NCI-H1694 treated with DMSO at 0.1 percent for 48 hours (cell line): ENCODE data around the gene FKBP9.
A peak's percentile ranks its signal among the peaks of the same experiment; 100 is the strongest.
"Not testable (repeated sequence)": the region's sequence is repeated elsewhere in the genome, so short reads cannot be mapped to it uniquely, and the experiment has no call there.

Experiments used
- DNase-seq: peaks from one replicate; lab custom pipeline; 2025; lab: John Stamatoyannopoulos, UW

Gene FKBP9, protein sequence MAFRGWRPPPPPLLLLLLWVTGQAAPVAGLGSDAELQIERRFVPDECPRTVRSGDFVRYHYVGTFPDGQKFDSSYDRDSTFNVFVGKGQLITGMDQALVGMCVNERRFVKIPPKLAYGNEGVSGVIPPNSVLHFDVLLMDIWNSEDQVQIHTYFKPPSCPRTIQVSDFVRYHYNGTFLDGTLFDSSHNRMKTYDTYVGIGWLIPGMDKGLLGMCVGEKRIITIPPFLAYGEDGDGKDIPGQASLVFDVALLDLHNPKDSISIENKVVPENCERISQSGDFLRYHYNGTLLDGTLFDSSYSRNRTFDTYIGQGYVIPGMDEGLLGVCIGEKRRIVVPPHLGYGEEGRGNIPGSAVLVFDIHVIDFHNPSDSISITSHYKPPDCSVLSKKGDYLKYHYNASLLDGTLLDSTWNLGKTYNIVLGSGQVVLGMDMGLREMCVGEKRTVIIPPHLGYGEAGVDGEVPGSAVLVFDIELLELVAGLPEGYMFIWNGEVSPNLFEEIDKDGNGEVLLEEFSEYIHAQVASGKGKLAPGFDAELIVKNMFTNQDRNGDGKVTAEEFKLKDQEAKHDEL

DNA sequence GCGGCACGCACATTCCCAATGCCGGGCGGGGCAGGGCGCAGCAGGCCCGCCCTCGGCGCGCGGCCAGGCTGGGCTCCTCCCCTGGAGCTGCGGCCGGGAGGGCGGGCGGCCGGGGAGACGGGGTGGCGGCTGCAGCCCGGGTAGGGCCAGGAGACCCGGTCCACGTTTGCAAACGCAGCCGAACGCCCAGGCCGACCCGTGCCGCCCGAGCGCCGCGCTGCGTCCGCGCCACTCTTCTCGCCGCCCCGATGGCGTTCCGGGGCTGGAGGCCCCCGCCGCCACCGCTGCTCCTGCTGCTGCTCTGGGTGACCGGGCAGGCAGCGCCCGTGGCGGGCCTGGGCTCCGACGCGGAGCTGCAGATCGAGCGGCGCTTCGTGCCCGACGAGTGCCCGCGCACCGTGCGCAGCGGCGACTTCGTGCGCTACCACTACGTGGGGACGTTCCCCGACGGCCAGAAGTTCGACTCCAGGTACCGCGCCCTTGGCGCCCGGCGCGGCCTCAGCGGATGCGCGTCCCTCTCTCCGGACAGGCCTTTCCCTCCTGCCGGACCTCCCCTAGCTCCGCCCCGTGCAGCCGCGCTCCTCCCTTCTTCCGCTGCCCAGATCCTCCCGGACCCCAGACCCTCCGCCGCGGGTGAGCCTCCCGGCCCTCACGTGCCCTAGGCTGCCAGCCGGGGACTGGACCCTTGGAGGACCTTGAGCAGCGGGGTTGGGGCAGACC, at the start of gene FKBP9:
Gene FKBP9, plus strand, starts transcription at position 115 of the 720 bp plus-strand sequence. Its CDS starts 134 bp downstream, at position 249.
- peak; percentile 17 for DNase-seq

- no peak for DNase-seq
Measured at GRCh38 chr7:32910195-32910594, 47.0 kb upstream of the FKBP9 start.

GRCh38 chr7:32914184-32914583, 43.1 kb upstream of the FKBP9 start:
- no peak for DNase-seq

GRCh38 chr7:32915041-32915536, 42.2 kb upstream of the FKBP9 start:
- no peak for DNase-seq

- DNase-seq: peak; percentile 12
Measured at GRCh38 chr7:32916006-32916405, 41.2 kb upstream of the FKBP9 start.

DNA sequence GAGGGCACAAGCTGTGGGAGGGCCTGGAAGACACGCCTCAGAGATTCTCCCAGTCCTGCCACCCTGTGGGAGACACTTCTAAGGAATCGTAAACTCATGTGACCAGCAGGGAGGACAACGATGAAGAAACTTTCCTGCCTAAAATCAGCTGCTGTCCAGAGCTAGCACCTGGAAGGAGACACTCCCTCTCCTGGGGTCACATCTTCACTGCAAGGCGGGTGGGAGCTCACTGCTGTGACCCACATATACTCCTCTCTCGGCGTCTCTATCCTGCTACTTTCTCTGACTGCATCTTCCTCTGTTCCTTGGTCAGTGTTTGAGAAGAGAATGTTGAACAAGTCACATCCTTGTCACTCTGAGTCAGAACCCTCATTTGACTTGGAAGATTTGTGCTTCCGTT, 40.2 kb upstream of the FKBP9 start:
- DNase-seq: not testable (repeated sequence)

DNA sequence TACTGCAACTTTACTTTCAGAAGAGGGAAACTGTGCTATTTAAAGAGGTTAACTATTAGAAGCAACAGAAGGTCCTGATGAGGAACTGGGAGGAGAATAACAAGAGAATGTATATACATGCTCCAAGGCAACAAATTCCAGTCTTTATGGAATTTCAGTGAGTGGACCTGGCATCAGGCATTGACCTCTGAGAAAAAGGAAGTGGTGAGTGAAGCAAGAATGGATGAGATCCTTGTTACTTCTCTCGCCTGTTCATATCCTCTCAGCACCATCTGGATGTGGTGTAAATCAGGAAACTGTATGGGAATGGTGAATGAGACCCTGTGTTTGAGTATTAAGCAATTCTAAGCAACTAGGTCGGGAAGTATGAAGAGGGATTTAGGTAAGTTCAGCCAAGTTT, 35.3 kb upstream of the FKBP9 start:
- DNase-seq: no peak

DNA sequence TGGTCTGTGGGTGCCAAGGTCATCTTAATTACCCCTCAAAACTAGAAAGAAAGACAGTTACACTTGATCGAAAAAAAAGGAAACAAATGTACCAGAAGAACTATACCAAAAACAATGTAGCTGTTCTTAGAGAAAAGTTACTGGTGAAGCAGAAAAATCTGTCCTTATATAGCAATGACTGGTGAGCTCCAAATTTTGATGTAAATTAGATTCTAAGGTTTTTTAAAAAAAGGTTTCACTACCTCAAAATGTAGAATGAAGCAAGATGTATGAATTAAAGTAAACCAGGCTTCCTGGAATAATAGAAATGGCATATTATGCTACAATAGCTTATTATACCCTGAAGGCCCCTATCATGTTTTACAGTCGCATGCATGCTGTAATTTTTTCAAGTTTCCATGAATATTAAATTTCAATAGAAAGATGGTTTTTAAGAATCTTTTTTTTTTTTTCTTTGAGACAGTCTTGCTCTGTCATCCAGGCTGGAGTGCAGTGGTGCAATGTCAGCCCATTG, 28.4 kb upstream of the FKBP9 start:
- no peak for DNase-seq

DNA sequence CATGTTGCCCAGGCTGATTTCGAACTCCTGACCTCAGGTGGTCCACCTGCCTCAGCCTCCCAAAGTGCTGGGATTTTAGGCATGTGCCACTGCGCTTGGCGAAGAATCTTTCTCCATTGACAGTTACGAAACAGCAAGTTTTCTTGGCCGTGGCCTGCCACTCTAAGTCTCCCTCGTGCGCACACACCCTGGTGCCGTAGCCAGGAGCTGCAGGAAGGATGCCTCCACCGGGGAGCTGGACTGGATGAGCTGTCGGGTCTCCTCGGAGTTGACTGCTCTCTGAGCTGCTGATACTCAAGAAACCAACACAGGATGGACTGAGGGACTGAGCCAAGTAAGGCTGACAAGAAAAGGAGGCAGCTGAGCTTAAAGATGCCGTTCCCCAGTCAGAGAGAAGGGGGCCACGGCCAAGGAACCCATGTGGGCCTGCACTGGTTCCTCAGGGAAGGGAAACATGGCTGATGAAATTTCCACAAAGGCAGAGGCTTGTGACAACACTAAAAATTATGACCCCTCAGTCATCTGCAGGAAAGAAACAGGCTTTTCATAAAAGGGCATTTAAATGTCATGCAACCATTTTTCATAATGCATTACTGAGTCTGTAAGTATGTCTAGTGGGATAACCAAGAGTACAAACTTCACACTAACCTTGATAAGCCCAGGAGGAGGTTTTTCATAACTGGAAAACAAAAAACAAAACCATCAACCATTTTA, 27.7 kb upstream of the FKBP9 start:
- DNase-seq: no peak

- DNase-seq: no peak
Measured at GRCh38 chr7:32930378-32930777, 26.9 kb upstream of the FKBP9 start.

DNA sequence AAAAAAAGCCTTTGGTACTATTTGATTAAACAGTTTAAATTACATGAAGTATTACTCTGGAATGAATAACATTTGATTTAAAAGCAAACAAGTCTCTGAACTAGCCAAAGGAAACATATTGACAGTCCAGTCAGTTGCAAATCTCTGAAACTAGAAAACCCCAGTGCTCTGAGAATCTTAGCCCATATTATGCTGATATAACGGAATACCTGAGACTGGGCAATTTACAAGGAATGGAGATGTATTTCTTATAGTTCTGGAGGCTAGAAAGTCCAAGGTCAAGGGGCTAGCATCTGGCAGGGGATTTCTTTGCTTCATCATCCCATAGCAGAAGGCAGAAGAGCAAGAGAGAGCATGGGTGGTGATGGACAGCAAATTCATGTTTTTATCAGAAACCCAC, 21.7 kb upstream of the FKBP9 start:
- no peak for DNase-seq

DNA sequence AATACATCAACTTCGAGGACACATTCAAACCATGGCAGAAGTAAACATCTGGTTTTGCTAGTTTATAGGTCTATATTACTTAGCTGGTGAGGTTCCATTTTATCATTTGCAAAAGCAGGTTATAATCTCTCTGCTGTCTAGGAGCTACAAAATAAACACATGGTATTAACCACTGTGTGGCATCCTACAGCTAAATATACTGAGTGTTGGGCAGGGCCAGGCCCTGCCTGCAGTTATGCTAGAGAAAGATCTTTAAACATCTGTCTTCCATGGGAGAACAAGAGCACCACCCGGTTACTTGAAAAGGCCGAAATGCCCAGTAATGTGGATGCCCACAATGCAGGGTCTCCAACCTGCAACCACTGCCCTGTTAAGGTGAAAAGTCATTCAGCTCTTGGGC, 20.6 kb upstream of the FKBP9 start:
- DNase-seq: no peak

DNA sequence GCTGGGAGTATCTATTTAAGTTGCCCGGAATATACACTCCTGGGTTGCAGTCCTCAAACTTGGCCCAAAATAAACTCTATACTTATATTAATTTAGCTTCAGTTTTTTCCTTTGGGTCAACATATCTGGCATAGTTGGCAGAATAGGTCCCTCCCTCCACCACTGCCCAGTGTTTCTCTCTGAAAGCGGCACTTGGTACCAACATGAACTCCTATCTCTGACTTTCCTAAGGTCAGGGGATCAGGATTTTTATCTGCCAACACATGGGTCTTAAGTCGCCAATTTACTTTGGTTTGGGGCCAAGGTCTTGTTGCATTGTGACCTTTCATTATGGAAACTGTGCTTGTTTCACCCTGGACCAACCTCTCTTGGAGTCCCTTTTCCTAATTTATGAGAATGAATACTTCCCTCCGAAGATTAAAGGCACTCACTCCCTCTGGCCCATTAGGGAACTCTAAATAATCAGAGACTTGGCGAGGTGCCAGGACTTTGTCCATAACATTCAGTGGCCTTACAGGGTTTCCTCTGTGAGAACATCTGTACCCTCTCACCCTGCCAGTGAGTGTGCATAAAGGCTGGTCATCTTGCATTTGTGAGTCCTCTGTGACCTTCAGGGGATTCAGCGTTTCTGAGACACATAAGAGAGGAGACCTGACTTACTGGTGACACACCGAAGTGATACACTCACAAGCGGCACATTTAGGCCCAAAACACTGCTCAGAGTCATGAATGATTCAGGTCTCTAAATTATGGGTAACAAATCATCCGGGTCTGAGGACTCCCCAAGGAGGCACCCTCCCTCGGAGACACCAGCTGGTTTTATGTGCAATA, 19.7 kb upstream of the FKBP9 start:
- DNase-seq: no peak

DNA sequence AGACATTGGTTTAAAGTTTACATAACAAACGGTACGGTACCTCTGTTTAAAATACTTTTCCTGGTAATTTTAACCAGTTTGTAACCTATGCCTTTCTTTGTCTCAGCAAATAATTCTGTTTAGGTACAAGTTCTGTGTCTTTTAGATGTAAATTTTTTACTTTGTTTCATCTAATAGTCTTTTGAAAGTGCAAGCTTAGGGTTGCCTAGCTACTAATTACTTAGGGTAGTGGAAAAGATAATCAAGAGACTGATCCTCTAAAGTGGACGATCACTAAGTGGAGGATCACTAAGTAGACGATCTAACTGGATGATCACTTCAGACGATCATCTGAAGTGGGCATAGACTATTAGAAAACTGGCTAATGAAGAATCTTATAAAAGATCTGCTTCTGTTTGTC, 16.1 kb upstream of the FKBP9 start:
- DNase-seq: no peak

- DNase-seq: no peak
Measured at GRCh38 chr7:32941681-32942414, 15.4 kb upstream of the FKBP9 start.

GRCh38 chr7:32942415-32943251, 14.6 kb upstream of the FKBP9 start:
- peak; percentile 42 for DNase-seq

- peak; percentile 60 for DNase-seq
Measured at GRCh38 chr7:32943252-32944030, 13.8 kb upstream of the FKBP9 start.

DNA sequence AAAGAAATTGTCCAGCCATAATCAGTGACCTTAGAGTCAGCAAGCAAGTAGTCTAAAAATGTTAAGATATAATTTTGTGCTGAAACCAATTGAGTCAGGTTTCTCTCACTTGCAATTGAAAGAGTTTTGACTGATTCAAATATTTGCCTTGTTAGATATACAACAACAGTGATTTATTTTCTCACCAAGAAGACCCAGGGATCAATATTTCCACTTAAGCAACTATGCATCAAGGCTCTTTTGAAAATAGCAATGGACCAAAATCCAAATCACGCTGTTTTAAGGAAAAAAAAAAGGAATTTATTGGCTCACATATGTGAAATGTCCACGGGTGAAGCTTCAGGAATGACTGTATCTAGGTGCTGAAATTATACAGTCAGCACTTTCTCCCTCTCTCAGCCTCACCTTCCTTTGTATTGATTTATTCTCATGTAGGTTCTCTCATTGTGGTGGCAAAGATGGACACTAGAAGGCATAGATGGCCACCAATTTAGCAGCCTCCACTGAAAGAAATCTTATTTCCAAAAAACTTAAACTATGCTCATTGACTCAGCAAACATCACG, 9.7 kb upstream of the FKBP9 start:
- no peak for DNase-seq
